NCI-H510A (cell line): ENCODE measurements around the gene TRUB2.
"Not testable (repeated sequence)": the region's sequence is repeated elsewhere in the genome, so short reads cannot be mapped to it uniquely, and the experiment has no call there.

ENCODE experiments used
- DNase-seq: peaks from one replicate; lab custom pipeline; 2025; lab: John Stamatoyannopoulos, UW

Gene TRUB2

GRCh38 chr9:128340691-128341434 lies 18.6 kb upstream of the TRUB2 start:
- DNase-seq, result no peak

- peak; percentile 68 for DNase-seq
These were observed 17.8 kb upstream of the TRUB2 start, which contains the start of gene SLC27A4 for GRCh38 chr9:128339761-128340690. Gene SLC27A4, plus strand, starts transcription at chr9:128340527. Its CDS starts 2,606 bp downstream, at chr9:128343133.

GRCh38 chr9:128338852-128339614 lies 16.8 kb upstream of the TRUB2 start:
- not testable (repeated sequence) for DNase-seq

GRCh38 chr9:128337936-128338335 lies 15.7 kb upstream of the TRUB2 start:
- DNase-seq, result no peak

- no peak for DNase-seq
These were observed 13.7 kb upstream of the TRUB2 start for GRCh38 chr9:128335914-128336313.

GRCh38 chr9:128335161-128335560 lies 12.9 kb upstream of the TRUB2 start:
- no peak for DNase-seq

- DNase-seq, result no peak
These were observed 11.2 kb upstream of the TRUB2 start for GRCh38 chr9:128333451-128333869.

GRCh38 chr9:128325629-128326028 lies 3.4 kb upstream of the TRUB2 start:
- DNase-seq, result no peak

GRCh38 chr9:128324401-128324800 lies 2.2 kb upstream of the TRUB2 start:
- DNase-seq, result no peak

GRCh38 chr9:128323791-128324190 lies 1.5 kb upstream of the TRUB2 start:
- DNase-seq, result no peak

- no peak for DNase-seq
These were observed 1.0 kb upstream of the TRUB2 start for GRCh38 chr9:128323212-128323730.

GRCh38 chr9:128321879-128322403 lies 306 bp downstream of the TRUB2 start:
- no peak for DNase-seq

- no peak for DNase-seq
These were observed 904 bp downstream of the TRUB2 start for GRCh38 chr9:128321343-128321742.

GRCh38 chr9:128317629-128318028 lies 4.6 kb downstream of the TRUB2 start:
- DNase-seq, result no peak

- DNase-seq, result no peak
These were observed 5.8 kb downstream of the TRUB2 start for GRCh38 chr9:128316421-128316820.

GRCh38 chr9:128314697-128315096 lies 7.5 kb downstream of the TRUB2 start:
- DNase-seq, result no peak

- no peak for DNase-seq
These were observed 11.8 kb downstream of the TRUB2 start for GRCh38 chr9:128310461-128310860.

- no peak for DNase-seq
These were observed 12.7 kb downstream of the TRUB2 start for GRCh38 chr9:128309551-128309950.

GRCh38 chr9:128304971-128305288 lies 17.3 kb downstream of the TRUB2 start:
- DNase-seq, result no peak

- no peak for DNase-seq
These were observed 17.9 kb downstream of the TRUB2 start for GRCh38 chr9:128304136-128304970.
